Anterior cingulate cortex (tissue), 58 donors: Measurements from ENCODE around the gene C1S.
"Not testable (repeated sequence)": the region's sequence is repeated elsewhere in the genome, so short reads cannot be mapped to it uniquely, and the experiment has no call there.

Experiments used
- DNase-seq, 58 donors: peaks; one replicate each; lab custom pipeline; 2025; lab: John Stamatoyannopoulos, UW

C1S gene

DNA sequence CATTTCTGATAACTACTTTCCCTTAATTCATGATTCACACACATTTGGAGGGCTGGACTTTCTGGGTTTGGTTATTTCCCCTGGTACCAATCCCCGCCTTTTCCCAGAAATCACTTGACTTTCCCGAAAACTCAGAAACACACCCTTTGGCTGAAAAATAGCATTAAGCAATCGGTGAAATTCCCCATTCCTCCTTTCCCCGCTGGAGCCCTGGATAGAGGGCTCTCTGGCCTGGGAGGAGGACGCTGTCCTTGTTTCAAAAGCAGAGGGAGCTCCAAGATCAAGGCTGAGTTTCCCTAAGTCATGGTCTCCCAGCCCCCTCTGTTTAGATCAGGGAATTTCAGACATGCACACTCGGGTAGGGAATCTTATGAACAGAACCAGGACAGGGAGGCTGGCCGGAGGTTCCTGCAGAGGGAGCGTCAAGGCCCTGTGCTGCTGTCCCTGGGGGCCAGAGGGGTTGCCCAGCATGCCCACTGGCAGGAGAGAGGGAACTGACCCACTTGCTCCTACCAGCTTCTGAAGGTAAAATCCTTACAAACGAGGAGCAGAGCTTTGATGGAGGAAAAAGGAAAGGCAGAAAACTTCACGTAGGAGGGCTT lies at the start of gene C1S:
Gene C1S (plus strand): TSS at position 366 of the 602 bp plus-strand sequence. CDS start 1,195 bp downstream, outside the sequence.
- peak in 25 of 58 donors; percentile 3 to 53 (median 14) for DNase-seq

GRCh38 chr12:7011398-7011797 lies 49.1 kb upstream of the C1S start:
- DNase-seq = not testable (repeated sequence)

DNA sequence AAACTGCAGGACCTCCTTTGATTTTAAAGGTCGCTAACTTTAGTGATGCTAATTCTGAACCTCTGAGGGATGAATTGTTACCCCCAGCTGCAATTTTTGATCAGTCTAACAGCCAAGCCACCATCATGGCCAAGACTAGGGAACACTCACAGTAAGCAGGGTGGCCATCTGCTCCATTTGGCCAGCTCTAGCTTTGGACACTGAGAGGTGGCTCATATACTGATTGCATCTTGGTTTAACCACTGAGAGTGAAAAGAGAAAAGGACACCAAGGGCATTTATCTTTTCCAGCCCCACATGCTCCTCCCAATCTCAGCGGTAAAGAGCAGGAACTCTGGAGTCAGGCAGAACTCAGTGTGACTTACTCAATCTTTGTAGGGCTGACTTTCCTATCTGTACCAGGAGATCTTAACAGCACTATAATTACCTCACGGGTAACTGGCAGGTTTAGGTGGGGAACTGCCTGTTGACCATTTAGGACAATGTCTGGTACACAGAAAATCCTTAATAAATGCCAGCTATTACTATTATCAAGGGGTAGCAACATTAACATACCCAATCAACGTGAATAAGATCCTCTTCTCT lies 48.4 kb upstream of the C1S start:
- no peak for DNase-seq

- no peak for DNase-seq
Observed at GRCh38 chr12:7013101-7013500, 47.4 kb upstream of the C1S start.

DNA sequence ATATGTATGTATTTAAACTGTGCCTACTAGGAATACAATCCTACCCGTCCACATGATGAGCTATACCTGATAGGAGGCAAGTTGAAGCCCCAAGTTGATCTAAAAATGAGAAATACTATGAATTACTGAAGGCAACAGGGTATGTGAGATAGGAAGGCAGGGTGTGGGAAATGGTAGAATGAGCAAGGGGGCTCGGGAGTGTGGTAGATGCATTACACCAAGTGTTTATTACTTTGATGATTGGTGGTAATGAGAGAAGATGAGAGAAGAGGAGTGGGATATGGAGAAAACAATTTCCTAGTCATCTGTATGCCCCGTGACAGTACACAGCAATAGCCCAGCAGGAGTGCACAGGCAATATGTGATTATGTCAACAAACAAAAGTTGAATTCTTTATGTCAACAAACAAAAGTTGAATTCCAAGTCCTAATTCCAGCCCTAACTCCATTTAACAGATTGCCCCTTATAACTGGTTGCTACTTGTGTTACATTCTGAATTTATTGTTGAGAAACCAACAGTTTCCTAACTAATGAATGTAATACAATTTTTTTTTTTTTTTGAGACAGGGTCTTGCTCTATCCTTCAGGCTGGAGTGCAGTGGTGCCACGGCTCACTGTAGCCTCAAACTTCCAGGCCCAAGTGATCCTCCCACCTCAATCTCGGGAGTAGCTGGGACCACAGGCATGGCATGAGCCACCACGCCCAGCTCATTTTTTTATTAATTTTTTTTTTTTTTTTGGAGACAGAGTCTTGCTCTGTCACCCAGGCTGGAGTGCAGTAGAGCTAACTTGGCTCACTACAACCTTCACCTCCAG lies 44.8 kb upstream of the C1S start:
- DNase-seq = no peak

- DNase-seq = no peak
Observed at GRCh38 chr12:7016958-7017571, 43.5 kb upstream of the C1S start.

DNA sequence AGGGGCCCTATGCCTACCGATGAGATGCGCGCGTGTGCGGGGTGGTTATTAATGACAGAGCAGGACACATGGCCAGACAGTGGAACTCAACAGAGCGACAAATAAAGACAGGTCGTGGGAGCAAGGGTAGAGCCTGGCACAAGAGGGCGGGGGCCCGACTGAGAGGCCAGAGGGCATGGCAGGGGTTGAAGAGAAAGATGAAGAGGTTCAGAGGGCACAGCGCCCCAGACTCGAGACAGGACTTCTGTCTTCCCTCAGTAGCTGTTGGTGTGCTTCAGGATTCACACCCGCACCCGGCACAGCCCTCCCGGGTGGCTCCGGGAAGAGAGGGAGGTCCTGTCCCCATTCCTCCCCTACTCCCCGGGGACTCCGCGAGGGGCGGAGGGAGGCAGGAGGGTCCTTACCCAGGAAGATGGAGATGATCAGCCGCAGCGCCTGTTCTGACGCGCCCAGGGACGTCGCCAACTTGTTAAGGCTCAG lies 42.6 kb upstream of the C1S start:
- DNase-seq = peak in 7 of 58 donors; percentile 35 to 67 (median 47)

DNA sequence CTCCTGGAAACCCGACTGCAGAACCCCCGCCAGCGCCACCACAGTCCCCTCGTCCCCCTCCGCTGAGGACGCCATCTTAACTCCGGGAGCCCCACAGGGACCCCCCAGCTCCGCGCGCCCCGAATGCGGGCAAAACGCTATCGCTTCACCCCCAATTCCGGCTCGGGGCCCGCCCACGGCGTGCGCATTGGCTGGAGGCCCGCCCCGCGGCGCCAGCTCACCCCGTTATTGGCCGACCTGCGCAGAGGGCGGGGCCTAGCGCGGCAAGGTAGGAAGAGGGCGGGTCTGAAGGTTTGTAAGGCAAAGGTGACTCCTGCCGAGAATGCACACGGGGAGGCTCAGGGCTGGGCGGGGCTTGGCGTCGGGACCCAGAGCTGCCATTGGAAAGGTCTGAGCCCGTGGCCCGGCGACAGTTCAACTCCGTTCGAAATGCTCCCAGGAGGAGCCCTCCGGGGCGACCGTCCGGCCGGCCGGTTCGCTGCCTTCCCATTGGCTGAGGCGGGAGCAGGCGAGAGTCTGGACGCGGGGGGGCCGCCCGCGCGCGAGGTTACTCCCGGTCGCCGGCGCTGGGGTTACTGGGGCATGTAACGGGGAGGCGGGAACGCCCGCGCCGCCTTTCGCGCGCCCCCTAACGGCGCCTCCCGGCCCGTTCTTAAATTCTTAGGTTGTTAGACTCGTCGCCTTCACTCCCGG lies 42.0 kb upstream of the C1S start, which contains the start of gene LPCAT3:
Gene LPCAT3 (minus strand): TSS at position 127 of the 693 bp plus-strand sequence. CDS start 52 bp downstream, at position 75.
- peak; percentile 79 to 98 (median 94) for DNase-seq

DNA sequence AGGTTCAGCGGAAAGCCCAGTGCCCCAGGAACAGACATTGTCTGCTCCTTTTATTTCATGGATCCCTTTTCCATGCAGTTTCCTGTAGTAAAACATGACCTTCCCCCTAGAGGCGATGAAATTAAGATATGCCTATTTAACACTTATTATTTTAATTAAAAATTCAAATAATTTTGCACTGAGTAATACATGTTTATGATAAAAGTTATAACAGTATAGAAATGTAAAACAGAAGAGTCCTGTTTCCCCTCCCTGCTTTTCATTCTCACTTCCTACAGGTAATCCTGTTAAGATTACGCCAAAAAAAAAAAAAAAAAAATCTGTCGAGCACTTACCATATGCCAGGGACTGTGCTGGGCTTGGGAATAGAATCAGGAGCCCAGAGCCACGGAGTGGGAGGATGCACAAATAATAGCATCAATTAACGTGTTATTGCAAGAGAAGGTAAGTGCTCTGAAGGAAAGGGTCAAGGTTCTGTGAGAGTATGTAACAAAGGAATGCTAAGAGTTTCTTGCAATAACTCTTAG lies 41.4 kb upstream of the C1S start:
- DNase-seq = no peak

DNA sequence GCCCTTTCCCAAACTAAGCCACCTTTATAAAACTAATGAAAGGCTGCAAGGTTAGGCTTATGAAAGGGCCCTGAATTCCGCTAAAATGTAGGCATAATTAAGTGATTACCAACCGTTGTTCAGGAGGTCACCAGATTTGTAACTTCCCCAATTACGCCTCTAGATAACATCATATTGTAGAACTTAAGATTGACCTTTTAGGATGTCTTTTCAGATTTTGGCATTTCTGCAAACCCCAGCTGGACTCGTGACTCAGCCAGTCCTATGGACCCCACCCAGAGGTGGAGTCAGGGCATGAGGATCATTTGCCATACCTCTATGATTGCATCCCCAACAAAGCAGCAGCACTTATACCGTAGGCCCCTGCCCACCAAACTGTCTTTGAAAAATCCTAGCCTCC lies 38.6 kb upstream of the C1S start:
- DNase-seq = no peak

DNA sequence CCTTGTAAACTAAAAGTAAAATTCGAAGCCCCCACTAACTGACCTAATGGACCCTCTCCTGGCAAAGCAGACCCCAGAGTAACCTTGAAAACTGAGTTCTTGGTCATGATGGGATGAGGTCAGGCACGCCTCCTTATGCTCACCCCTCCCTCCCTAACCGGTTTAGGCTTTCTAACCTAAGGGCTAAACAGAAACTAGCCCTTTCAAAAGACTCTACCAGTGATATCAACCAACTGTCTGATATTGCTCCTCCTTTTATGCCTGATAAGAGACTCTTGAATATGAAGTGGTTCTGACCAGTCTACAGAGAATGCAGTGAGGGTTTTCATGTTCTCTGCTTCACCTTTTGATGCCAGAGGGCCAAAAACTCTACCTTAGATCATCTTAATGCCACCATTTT lies 37.4 kb upstream of the C1S start:
- no peak for DNase-seq

GRCh38 chr12:7026854-7027253 lies 33.7 kb upstream of the C1S start:
- DNase-seq = no peak

GRCh38 chr12:7031306-7031705 lies 29.2 kb upstream of the C1S start:
- no peak for DNase-seq

DNA sequence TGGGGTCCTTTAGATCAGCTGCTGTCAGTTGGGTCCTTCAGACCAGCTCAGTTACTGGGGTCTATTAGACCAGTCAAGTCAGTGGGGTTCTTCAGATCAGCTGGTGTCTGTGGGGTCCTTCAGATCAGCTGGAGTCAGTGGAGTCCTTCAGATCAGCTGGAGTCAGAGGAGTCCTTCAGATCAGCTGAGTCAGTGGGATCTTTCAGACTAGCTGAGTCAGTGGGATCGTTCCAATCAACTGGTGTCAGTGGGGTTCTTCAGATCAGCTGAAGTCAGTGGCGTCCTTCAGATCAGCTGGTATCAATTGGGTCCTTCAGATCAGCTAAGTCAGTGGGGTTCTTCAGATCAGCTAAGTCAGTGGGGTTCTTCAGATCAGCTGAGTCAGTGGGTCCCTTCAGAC lies 27.5 kb upstream of the C1S start:
- no peak for DNase-seq

GRCh38 chr12:7034464-7034863 lies 26.1 kb upstream of the C1S start:
- no peak for DNase-seq

- DNase-seq = no peak
Observed at GRCh38 chr12:7035463-7035862, 25.1 kb upstream of the C1S start.

DNA sequence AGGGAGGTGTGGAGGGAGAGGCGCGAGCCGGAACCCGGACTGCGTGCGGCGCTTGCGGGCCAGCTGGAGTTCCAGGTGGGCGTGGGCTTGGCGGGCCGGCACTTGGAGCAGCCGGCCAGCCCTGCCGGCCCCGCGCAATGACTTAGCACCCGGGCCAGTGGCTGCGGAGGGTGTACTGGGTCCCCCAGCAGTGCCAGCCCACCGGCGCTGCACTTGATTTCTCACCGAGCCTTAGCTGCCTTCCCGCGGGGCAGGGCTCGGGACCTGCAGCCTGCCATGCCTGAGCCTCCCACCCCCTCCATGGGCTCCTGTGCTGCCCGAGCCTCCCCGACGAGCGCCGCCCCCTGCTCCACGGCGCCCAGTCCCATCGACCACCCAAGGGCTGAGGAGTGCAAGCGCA lies 23.1 kb upstream of the C1S start:
- DNase-seq = not testable (repeated sequence)

DNA sequence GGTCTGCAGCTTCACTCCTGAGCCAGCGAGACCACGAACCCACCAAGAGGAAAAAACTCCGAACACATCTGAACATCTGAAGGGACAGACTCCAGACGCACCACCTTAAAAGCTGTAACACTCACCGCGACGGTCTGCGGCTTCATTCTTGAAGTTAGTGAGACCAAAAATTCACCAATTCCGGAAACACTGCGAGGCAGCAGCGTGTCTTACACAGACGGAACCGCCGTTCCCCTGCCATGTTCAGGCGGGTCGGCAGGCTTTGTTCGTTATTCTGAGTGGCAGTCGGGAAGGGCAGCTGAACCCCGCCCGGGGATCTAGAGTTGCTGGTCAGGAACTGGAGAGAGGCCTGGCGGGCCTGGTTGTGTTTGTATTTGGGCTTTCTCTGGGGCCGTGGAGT lies 21.9 kb upstream of the C1S start:
- no peak for DNase-seq

DNA sequence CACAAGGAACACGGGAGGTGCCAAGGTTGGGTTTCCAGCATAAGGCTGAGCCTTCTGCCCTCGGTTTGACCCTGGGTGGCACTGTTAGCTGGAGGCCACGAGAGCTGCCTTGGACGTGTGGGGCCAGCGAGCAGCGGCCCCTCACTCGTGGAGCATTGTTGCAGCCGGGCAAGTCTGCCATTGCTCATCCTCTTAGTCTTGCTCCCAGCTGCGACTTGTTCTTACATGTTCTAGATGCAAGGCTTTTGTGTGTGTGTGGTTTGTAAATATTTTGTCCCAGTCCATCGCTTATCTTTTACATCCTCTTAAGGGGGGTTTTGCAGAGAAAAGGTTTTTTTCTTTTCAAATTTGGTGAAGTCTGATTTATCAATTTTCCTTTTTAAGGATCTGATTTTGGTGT lies 21.1 kb upstream of the C1S start:
- DNase-seq = no peak

DNA sequence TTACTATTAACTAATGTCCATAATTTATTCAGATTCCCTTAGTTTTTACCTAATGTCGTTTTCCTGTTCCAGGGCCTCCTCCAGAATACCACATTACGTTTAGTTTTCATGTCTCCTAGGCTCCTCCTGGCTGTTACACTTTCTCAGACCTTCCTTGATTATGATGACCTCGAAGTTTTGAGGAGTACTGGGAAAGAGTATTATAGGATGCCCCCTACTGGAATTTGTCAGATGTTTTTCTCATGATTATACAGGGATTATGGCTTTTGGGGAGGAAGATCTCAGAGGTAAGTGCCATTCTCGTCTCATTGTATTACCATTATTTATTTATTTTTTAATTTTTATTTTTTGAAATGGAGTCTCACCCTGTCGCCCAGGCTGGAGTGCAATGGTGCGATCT lies 17.7 kb upstream of the C1S start:
- no peak for DNase-seq
